Measurements from ENCODE around the gene ELAC2.

The ELAC2 gene

DNA sequence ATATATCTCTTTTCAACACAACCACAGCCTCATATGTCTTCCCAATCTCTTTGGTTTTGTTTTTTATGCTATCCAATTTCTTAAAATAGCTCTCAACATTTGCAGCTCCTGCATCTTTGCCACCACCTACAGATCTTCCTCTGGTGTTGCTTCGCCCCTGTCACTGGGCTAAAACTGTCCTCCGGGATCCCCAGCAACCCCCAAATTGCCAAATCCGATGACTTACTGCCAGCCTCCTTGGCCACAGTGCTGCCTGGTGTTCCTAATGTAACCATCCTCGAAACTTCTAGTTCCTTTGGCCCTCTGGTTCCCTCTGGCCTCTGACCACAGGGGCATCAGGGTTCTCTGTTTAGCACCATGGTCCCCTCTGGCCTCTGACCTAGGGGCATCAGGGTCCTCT, 70.8 kb downstream of the ELAC2 start:
- no peak for DNase-seq

Data from right hindlimb (tissue), 1 donor.